ENCODE data around the gene GOLGA6C.

DNA sequence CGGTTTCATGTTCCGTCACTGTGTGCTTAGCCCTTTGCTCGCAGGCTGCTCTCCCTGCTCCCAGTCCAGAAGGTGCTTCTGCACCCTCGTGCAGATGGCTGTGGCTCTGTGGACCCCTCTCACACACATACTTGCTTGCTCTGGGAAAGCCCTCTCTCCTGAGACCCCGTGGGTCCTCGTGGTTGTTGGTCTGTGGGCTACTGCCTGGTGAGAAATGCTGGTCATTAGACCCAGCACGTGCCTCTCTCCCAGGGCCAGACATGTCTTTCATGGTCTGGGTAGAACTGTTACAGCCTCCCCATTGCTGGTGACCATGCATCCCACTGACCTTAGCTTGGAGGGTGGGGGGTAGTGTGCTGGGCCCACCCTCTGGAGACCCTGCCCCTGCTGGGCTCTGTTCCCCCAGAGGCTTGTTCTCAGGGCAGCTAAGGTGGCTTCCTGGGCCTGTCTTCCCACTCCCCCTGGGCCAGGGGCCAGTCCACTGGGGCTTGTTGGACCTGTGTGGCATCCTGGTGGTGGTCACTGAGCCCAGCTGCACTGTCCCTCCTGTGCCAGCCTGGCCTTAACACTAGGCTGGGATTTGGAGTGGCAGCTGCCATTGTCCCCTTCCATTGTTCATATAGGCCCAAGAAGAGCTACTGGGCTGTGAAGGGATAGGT lies 45.8 kb upstream of the GOLGA6C start:
- no peak for TF ChIP-seq POLR2A (IDR thresholded peaks at IDR 0.05)
- TF ChIP-seq, protein P1, sequence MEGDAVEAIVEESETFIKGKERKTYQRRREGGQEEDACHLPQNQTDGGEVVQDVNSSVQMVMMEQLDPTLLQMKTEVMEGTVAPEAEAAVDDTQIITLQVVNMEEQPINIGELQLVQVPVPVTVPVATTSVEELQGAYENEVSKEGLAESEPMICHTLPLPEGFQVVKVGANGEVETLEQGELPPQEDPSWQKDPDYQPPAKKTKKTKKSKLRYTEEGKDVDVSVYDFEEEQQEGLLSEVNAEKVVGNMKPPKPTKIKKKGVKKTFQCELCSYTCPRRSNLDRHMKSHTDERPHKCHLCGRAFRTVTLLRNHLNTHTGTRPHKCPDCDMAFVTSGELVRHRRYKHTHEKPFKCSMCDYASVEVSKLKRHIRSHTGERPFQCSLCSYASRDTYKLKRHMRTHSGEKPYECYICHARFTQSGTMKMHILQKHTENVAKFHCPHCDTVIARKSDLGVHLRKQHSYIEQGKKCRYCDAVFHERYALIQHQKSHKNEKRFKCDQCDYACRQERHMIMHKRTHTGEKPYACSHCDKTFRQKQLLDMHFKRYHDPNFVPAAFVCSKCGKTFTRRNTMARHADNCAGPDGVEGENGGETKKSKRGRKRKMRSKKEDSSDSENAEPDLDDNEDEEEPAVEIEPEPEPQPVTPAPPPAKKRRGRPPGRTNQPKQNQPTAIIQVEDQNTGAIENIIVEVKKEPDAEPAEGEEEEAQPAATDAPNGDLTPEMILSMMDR (IDR thresholded peaks at IDR 0.05 in 8 of 11, conservative IDR thresholded peaks at IDR 0.05 in 3 of 11), result no peak

All from spleen (tissue), 7 donors.